ENCODE data around the gene SLC45A2.
"Not testable (repeated sequence)": the region's sequence is repeated elsewhere in the genome, so short reads cannot be mapped to it uniquely, and the experiment has no call there.

The SLC45A2 gene

DNA sequence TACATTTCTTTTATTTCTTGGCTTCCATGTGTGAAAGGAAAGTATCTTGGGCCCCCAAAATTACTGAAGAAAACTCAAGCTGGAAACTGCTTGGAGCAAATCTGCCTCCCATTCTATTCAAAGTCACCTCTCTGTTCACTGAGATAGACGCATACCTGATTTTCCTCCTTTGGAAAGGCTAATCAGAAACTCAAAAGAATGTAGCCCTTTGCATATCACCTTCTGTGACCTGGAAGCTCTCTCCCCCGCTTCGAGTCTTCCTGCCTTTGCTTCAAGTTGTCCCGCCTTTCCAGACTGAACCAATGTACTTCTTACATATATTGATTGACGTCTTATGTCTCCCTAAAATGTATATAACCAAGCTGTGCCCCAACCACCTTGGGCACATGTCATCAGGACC, 53.4 kb downstream of the SLC45A2 start:
- Histone ChIP-seq H3K36me3 (ENCODE audit: control insufficient read depth, insufficient read depth, low read length) (no peaks in the 10 kb centered on the region), H3K4me3 (ENCODE audit: low read length) (no peak overlapping the region), H3K27ac (ENCODE audit: low read length) (no peak overlapping the region), H3K4me1 (ENCODE audit: control insufficient read depth, insufficient read depth, low read length) (peaks cover 1% of the 10 kb centered on the region; the same call in 1 of the 2 replicates), H3K9me3 (ENCODE audit: control insufficient read depth, insufficient read depth, low read length) (no peaks in the 10 kb centered on the region), H3K27me3 (ENCODE audit: control insufficient read depth, insufficient read depth, low read length) (peaks cover under 1% of the 10 kb centered on the region; the same call in 1 of the 2 replicates)
- no peak for DNase-seq (ENCODE audit: low read depth, low spot score)
- no CpG with 5 or more reads among the region's 5 CpGs for WGBS (ENCODE audit: insufficient coverage, insufficient read length)

DNA sequence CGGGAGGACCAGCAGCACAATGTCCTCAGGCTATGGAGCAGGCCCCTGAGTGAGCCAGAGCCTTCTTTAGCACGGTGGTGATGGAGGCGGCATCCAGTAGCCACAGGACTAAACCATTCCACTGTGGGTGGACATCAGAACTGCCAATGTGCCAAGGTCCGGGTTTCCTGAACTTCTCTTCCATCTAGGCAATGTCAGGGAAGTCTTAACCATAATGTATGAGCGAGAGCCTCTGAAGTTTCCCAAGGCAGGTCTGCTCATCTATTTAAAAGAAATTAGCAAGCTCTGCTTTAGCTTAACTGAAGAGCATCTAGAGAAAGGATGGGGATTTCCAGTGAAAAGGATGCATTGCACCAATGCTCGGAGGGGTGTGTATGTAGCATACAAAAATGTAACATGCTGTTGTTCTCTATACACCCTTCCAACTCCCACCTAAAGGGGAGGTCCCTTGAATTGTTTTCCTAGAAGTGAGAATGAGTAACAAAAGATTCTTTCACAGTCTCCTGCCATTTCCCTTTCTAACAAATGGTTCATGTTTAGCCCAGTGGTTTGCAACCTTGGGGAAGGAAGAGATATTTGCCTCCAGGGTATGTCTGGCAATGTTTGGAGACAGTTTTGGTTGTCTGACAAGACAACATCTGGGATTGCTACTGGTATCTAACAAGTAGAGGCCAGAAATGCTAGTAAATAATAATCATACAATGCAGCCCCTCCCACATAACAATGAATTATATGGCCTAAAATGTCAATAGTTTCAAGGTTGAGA, 54.4 kb downstream of the SLC45A2 start:
- no CpG with 5 or more reads among the region's 6 CpGs for WGBS (ENCODE audit: insufficient coverage, insufficient read length)
- no peaks in the 10 kb centered on the region for H3K27me3 ChIP-seq (ENCODE audit: control insufficient read depth, insufficient read depth, low read length)
- no peak overlapping the region for H3K4me3 ChIP-seq (ENCODE audit: low read length)
- H3K36me3 ChIP-seq (ENCODE audit: control insufficient read depth, insufficient read depth, low read length) = no peaks in the 10 kb centered on the region
- H3K4me1 ChIP-seq (ENCODE audit: control insufficient read depth, insufficient read depth, low read length) = peaks cover 1% of the 10 kb centered on the region; the same call in 1 of the 2 replicates
- DNase-seq (ENCODE audit: low read depth, low spot score) = no peak
- no peaks in the 10 kb centered on the region for H3K9me3 ChIP-seq (ENCODE audit: control insufficient read depth, insufficient read depth, low read length)
- no peak overlapping the region for H3K27ac ChIP-seq (ENCODE audit: low read length)

DNA sequence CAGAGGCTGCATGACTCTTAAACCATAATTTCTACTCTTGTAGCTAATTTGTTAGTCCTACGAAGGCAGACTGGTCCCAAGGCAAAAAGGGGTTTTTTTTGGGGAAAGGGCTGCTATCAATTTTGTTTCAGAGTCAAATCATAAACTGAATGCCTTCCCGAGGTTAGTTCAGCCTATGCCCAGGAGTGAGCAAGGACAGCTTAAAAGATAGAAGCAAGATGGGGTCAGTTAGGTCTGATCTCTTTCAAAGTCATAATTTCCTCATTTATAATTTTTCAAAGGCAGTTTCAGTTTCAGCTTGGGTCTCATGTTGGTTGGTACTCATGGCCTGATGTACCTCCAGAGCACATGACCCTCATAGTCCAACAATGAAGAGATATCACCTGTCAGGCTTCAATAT, 56.2 kb downstream of the SLC45A2 start:
- H3K9me3 ChIP-seq (ENCODE audit: control insufficient read depth, insufficient read depth, low read length) = no peaks in the 10 kb centered on the region
- H3K4me3 ChIP-seq (ENCODE audit: low read length) = no peak overlapping the region
- no CpG with 5 or more reads among the region's 2 CpGs for WGBS (ENCODE audit: insufficient coverage, insufficient read length)
- H3K4me1 ChIP-seq (ENCODE audit: control insufficient read depth, insufficient read depth, low read length) = peaks cover 1% of the 10 kb centered on the region; the same call in 1 of the 2 replicates
- H3K27ac ChIP-seq (ENCODE audit: low read length) = no peak overlapping the region
- no peaks in the 10 kb centered on the region for H3K36me3 ChIP-seq (ENCODE audit: control insufficient read depth, insufficient read depth, low read length)
- no peaks in the 10 kb centered on the region for H3K27me3 ChIP-seq (ENCODE audit: control insufficient read depth, insufficient read depth, low read length)
- no peak for DNase-seq (ENCODE audit: low read depth, low spot score)

- DNase-seq (ENCODE audit: low read depth, low spot score) = no peak
- Histone ChIP-seq H3K27me3 (ENCODE audit: control insufficient read depth, insufficient read depth, low read length) (no peaks in the 10 kb centered on the region), H3K4me1 (ENCODE audit: control insufficient read depth, insufficient read depth, low read length) (peaks cover 1% of the 10 kb centered on the region; the same call in 1 of the 2 replicates), H3K9me3 (ENCODE audit: control insufficient read depth, insufficient read depth, low read length) (no peaks in the 10 kb centered on the region), H3K4me3 (ENCODE audit: low read length) (no peak overlapping the region), H3K36me3 (ENCODE audit: control insufficient read depth, insufficient read depth, low read length) (no peaks in the 10 kb centered on the region), H3K27ac (ENCODE audit: low read length) (no peak overlapping the region)
- WGBS (ENCODE audit: insufficient coverage, insufficient read length) = no CpG with 5 or more reads among the region's 4 CpGs
Observed at GRCh38 chr5:33927685-33928084, 56.8 kb downstream of the SLC45A2 start.

DNA sequence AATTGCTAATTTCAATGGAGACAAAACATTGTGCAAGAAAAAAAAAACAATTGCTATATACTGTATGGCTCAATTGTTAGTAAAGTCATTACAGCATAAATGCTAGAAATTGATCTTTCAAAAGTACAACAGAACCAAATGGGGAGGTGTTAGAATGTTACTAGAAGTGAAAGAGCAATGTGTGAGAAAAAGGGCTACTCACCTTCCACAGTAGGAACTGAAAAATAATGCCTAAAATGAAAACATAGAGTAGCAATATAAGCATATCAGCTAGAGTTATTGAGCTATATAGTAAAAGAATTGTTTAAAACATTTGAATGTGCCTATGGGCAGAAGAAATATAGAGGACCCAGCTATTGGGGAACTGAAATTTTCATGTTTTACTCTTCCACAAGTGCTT, 59.2 kb downstream of the SLC45A2 start:
- peaks cover under 1% of the 10 kb centered on the region; the same call in 1 of the 2 replicates for H3K4me1 ChIP-seq (ENCODE audit: control insufficient read depth, insufficient read depth, low read length)
- no peak for DNase-seq (ENCODE audit: low read depth, low spot score)
- no peak overlapping the region for H3K4me3 ChIP-seq (ENCODE audit: low read length)
- no peaks in the 10 kb centered on the region for H3K9me3 ChIP-seq (ENCODE audit: control insufficient read depth, insufficient read depth, low read length)
- H3K27me3 ChIP-seq (ENCODE audit: control insufficient read depth, insufficient read depth, low read length) = no peaks in the 10 kb centered on the region
- H3K27ac ChIP-seq (ENCODE audit: low read length) = no peak overlapping the region
- no peaks in the 10 kb centered on the region for H3K36me3 ChIP-seq (ENCODE audit: control insufficient read depth, insufficient read depth, low read length)

DNA sequence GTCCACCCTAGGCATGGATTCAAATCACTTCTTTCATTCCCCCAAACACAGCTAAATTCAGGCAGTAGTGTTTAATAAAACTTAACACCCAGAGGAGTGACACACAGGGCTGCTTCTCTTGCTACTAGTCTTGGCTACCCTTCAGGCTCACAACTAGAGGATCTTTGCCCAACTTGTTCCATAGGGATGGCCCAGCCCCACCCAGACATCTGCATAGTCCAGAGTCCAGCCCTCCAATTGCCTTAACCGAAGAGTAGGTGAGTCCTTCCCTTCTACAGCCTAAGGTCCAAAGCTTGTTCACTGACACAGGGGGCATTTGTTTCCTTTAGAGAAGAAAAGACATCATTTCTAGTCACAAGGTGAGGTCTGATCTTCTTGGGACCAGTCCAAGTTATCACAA, 63.5 kb downstream of the SLC45A2 start:
- Histone ChIP-seq H3K9me3 (ENCODE audit: control insufficient read depth, insufficient read depth, low read length) (no peaks in the 10 kb centered on the region), H3K27ac (ENCODE audit: low read length) (no peak overlapping the region), H3K27me3 (ENCODE audit: control insufficient read depth, insufficient read depth, low read length) (no peaks in the 10 kb centered on the region), H3K36me3 (ENCODE audit: control insufficient read depth, insufficient read depth, low read length) (no peaks in the 10 kb centered on the region), H3K4me1 (ENCODE audit: control insufficient read depth, insufficient read depth, low read length) (no peaks in the 10 kb centered on the region), H3K4me3 (ENCODE audit: low read length) (no peak overlapping the region)
- no peak for DNase-seq (ENCODE audit: low read depth, low spot score)
- WGBS (ENCODE audit: insufficient coverage, insufficient read length) = no CpG with 5 or more reads among the region's 1 CpG

DNA sequence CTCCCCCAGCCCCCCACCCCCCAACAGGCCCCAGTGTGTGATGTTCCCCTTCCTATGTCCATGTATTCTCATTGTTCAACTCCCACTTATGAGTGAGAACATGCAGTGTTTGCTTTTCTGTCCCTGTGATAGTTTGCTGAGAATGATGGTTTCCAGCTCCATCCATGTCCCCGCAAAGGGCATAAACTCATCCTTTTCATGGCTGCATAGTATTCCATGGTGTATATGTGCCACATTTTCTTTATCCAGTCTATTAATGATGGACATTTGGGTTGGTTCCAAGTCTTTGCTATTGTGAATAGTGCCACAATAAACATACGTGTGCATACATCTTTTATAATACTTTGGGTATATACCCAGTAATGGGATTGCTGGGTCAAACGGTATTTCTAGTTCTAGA, 69.6 kb downstream of the SLC45A2 start:
- H3K4me1 ChIP-seq (ENCODE audit: control insufficient read depth, insufficient read depth, low read length); H3K4me3 ChIP-seq (ENCODE audit: low read length); H3K27me3 ChIP-seq (ENCODE audit: control insufficient read depth, insufficient read depth, low read length); H3K36me3 ChIP-seq (ENCODE audit: control insufficient read depth, insufficient read depth, low read length); H3K9me3 ChIP-seq (ENCODE audit: control insufficient read depth, insufficient read depth, low read length); H3K27ac ChIP-seq (ENCODE audit: low read length); DNase-seq (ENCODE audit: low read depth, low spot score): not testable (repeated sequence)
- no CpG with 5 or more reads among the region's 3 CpGs for WGBS (ENCODE audit: insufficient coverage, insufficient read length)

GRCh38 chr5:33906248-33906647, 78.2 kb downstream of the SLC45A2 start:
- no CpG with 5 or more reads among the region's 7 CpGs for WGBS (ENCODE audit: insufficient coverage, insufficient read length)
- not testable (repeated sequence) for H3K4me1 ChIP-seq (ENCODE audit: control insufficient read depth, insufficient read depth, low read length); H3K9me3 ChIP-seq (ENCODE audit: control insufficient read depth, insufficient read depth, low read length); DNase-seq (ENCODE audit: low read depth, low spot score); H3K4me3 ChIP-seq (ENCODE audit: low read length); H3K36me3 ChIP-seq (ENCODE audit: control insufficient read depth, insufficient read depth, low read length); H3K27me3 ChIP-seq (ENCODE audit: control insufficient read depth, insufficient read depth, low read length); H3K27ac ChIP-seq (ENCODE audit: low read length)

DNA sequence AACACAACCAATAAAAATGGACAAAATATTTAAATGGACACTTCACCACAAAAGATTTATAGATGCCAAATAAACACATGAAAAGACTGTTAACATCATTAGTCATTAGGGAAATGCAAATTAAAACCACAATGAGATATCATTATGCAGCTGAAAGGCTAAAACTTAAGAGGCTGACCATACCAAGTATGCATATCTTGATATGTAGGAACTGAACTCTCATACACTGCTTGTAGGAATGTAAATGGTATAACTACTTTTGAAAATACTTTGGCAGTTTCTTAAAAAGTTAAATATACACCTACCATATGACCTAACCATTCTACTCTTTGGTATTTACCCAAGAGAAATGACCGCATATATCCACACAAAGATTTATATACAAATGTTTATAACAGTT, 79.1 kb downstream of the SLC45A2 start:
- WGBS (ENCODE audit: insufficient coverage, insufficient read length) = no CpG with 5 or more reads among the region's 1 CpG
- Histone ChIP-seq H3K36me3 (ENCODE audit: control insufficient read depth, insufficient read depth, low read length) (no peaks in the 10 kb centered on the region), H3K9me3 (ENCODE audit: control insufficient read depth, insufficient read depth, low read length) (no peaks in the 10 kb centered on the region), H3K27me3 (ENCODE audit: control insufficient read depth, insufficient read depth, low read length) (no peaks in the 10 kb centered on the region), H3K4me1 (ENCODE audit: control insufficient read depth, insufficient read depth, low read length) (no peaks in the 10 kb centered on the region), H3K27ac (ENCODE audit: low read length) (no peak overlapping the region), H3K4me3 (ENCODE audit: low read length) (no peak overlapping the region)
- no peak for DNase-seq (ENCODE audit: low read depth, low spot score)

DNA sequence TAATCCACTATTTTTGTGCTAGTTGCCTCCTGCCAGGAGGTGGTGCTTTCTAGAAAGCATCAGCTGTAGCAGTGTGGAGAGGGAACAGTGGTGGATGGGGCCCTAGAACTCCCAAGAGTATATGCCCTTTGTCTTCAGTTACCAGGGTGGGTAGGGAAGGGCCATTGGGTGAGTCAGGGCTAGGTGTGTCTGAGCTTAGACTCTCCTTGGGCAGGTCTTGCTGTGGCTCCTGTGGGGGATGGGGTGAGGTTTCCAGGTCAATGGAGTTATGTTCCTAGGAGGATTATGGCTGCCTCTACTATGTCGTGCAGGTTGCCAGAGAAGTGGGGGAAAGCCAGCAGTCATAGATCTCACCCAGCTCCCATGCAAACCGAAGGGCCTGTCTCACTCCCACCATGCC, 81.4 kb downstream of the SLC45A2 start:
- no CpG with 5 or more reads among the region's 2 CpGs for WGBS (ENCODE audit: insufficient coverage, insufficient read length)
- Histone ChIP-seq H3K27me3 (ENCODE audit: control insufficient read depth, insufficient read depth, low read length) (no peaks in the 10 kb centered on the region), H3K36me3 (ENCODE audit: control insufficient read depth, insufficient read depth, low read length) (no peaks in the 10 kb centered on the region), H3K4me3 (ENCODE audit: low read length) (no peak overlapping the region), H3K27ac (ENCODE audit: low read length) (no peak overlapping the region), H3K4me1 (ENCODE audit: control insufficient read depth, insufficient read depth, low read length) (no peaks in the 10 kb centered on the region), H3K9me3 (ENCODE audit: control insufficient read depth, insufficient read depth, low read length) (no peaks in the 10 kb centered on the region)
- DNase-seq (ENCODE audit: low read depth, low spot score) = no peak

- Histone ChIP-seq H3K27me3 (ENCODE audit: control insufficient read depth, insufficient read depth, low read length) (no peaks in the 10 kb centered on the region), H3K4me3 (ENCODE audit: low read length) (no peak overlapping the region), H3K27ac (ENCODE audit: low read length) (no peak overlapping the region), H3K4me1 (ENCODE audit: control insufficient read depth, insufficient read depth, low read length) (no peaks in the 10 kb centered on the region), H3K36me3 (ENCODE audit: control insufficient read depth, insufficient read depth, low read length) (no peaks in the 10 kb centered on the region), H3K9me3 (ENCODE audit: control insufficient read depth, insufficient read depth, low read length) (no peaks in the 10 kb centered on the region)
- WGBS (ENCODE audit: insufficient coverage, insufficient read length) = no CpG with 5 or more reads among the region's 1 CpG
- DNase-seq (ENCODE audit: low read depth, low spot score) = no peak
Observed at GRCh38 chr5:33901156-33901555, 83.3 kb downstream of the SLC45A2 start.

Measured in iPS DF 6.9 (cell line).